Liver (tissue), 3 donors: ENCODE data around the gene HSF4.

Source experiments
- GABPA ChIP-seq, 2 donors: IDR thresholded peaks in 1 of 2; conservative IDR thresholded peaks in 1 of 2; 2 replicates each; pipeline ENCODE4 v1.6.1; 2016; ENCODE audit warnings: antibody characterized with exemption in 2 of 2, mild to moderate bottlenecking in 1 of 2, moderate library complexity in 1 of 2
- RXRA ChIP-seq, 2 donors: IDR thresholded peaks; 2 replicates each; pipeline ENCODE4 v1.6.1; 2017 to 2018; ENCODE audit warnings: antibody characterized with exemption in 2 of 2, mild to moderate bottlenecking in 1 of 2
- TAF1 ChIP-seq: conservative IDR thresholded peaks from 2 replicates; pipeline ENCODE4 v1.6.1; 2016; ENCODE audit warnings: antibody characterized with exemption, mild to moderate bottlenecking
- YY1 ChIP-seq: IDR thresholded peaks from 2 replicates; pipeline ENCODE4 v1.6.1; 2016; ENCODE audit warnings: antibody characterized with exemption, mild to moderate bottlenecking
- TF ChIP-seq, protein P1 (sequence below): fragments of 150-350 bp; IDR thresholded peaks from 2 replicates; pipeline ENCODE4 v1.5.1; 2017; ENCODE audit warnings: improper control_type of control experiment, low read depth, low read length; ENCODE audit not compliant: missing input control
- donor health status: healthy.
- donor health status: healthy.

DNA sequence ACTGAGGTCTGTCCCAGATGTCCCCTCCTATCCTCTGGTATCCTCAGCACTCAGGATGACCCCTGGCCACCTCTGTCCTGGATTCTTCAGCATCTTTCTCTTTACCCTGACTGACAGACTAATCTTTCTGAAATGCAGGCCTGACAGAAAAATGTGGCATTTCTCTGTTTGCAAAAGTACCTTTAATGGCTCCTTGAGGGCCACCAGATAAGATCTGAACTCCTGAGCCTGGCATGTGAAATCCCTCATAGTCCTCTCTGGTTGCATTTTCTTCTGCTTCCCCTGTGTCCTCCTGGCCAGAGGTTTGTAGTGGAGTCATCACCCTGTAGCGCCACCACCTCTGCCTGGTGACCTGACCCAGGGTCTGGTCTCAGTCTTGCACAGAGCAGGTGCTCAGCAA lies 32.3 kb downstream of the HSF4 start:
- TF ChIP-seq, protein P1, sequence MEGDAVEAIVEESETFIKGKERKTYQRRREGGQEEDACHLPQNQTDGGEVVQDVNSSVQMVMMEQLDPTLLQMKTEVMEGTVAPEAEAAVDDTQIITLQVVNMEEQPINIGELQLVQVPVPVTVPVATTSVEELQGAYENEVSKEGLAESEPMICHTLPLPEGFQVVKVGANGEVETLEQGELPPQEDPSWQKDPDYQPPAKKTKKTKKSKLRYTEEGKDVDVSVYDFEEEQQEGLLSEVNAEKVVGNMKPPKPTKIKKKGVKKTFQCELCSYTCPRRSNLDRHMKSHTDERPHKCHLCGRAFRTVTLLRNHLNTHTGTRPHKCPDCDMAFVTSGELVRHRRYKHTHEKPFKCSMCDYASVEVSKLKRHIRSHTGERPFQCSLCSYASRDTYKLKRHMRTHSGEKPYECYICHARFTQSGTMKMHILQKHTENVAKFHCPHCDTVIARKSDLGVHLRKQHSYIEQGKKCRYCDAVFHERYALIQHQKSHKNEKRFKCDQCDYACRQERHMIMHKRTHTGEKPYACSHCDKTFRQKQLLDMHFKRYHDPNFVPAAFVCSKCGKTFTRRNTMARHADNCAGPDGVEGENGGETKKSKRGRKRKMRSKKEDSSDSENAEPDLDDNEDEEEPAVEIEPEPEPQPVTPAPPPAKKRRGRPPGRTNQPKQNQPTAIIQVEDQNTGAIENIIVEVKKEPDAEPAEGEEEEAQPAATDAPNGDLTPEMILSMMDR = no peak
- TF ChIP-seq GABPA (IDR thresholded peaks at IDR 0.05 in 1 of 2, conservative IDR thresholded peaks at IDR 0.05 in 1 of 2) (no peak), YY1 (no peak), TAF1 (no peak), RXRA (IDR thresholded peaks at IDR 0.05) (no peak)
